NOMO-1 (cell line): ENCODE results near the gene ATAD3A.
"Not testable (repeated sequence)": the region's sequence is repeated elsewhere in the genome, so short reads cannot be mapped to it uniquely, and the experiment has no call there.

ENCODE experiments used
- DNase-seq, 2 experiments: peaks; one replicate each; lab custom pipeline; 2025; ENCODE audit not compliant: unreplicated experiment in 2 of 2; lab: John Stamatoyannopoulos, UW

Gene ATAD3A

GRCh38 chr1:1511533-1512285 lies at the start of gene ATAD3A:
ATAD3A (plus strand) TSS chr1:1512162; CDS start chr1:1512269, 107 bp downstream.
- peak; percentile 88 to 97 for DNase-seq

- no peak for DNase-seq
These were observed 49.5 kb upstream of the ATAD3A start for GRCh38 chr1:1462318-1462966.

GRCh38 chr1:1463312-1463711 lies 48.6 kb upstream of the ATAD3A start:
- no peak for DNase-seq

GRCh38 chr1:1468196-1468985 lies 43.6 kb upstream of the ATAD3A start:
- DNase-seq: not testable (repeated sequence)

GRCh38 chr1:1470626-1471388 lies 41.2 kb upstream of the ATAD3A start:
- DNase-seq: peak in 1 of 2 experiments; percentile 25

GRCh38 chr1:1471389-1472052 lies 40.4 kb upstream of the ATAD3A start, which contains the start of gene ATAD3B:
ATAD3B (plus strand) TSS chr1:1471765; CDS start chr1:1471885, 120 bp downstream.
- DNase-seq: peak; percentile 87 to 93

- DNase-seq: peak in 1 of 2 experiments; percentile 11
These were observed 39.7 kb upstream of the ATAD3A start for GRCh38 chr1:1472053-1472876.

GRCh38 chr1:1476011-1476410 lies 36.0 kb upstream of the ATAD3A start:
- not testable (repeated sequence) for DNase-seq

- DNase-seq: no peak
These were observed 34.8 kb upstream of the ATAD3A start for GRCh38 chr1:1477206-1477605.

- no peak for DNase-seq
These were observed 32.1 kb upstream of the ATAD3A start for GRCh38 chr1:1479547-1480487.

GRCh38 chr1:1480488-1480867 lies 31.5 kb upstream of the ATAD3A start:
- not testable (repeated sequence) for DNase-seq

GRCh38 chr1:1481811-1482210 lies 30.2 kb upstream of the ATAD3A start:
- not testable (repeated sequence) for DNase-seq

GRCh38 chr1:1482856-1483255 lies 29.1 kb upstream of the ATAD3A start:
- no peak for DNase-seq

- DNase-seq: no peak
These were observed 28.2 kb upstream of the ATAD3A start for GRCh38 chr1:1483714-1484113.

- DNase-seq: not testable (repeated sequence)
These were observed 26.8 kb upstream of the ATAD3A start for GRCh38 chr1:1484976-1485750.

- DNase-seq: not testable (repeated sequence)
These were observed 26.1 kb upstream of the ATAD3A start for GRCh38 chr1:1485755-1486317.

- DNase-seq: no peak
These were observed 24.3 kb upstream of the ATAD3A start for GRCh38 chr1:1487701-1488100.
